Stimulated activated CD8-positive, alpha-beta memory T cell treated with anti-CD3 and anti-CD28 coated beads, Interleukin-12 subunit alpha, Interleukin-12 subunit beta, amount 100 ng/mL, for 1 hour (primary cell): ENCODE data around the gene CIT.

Experiments used
- DNase-seq: peaks from one replicate; pipeline ENCODE4 v3.0.0-alpha.2; 2020; ENCODE audit warnings: low read depth

The CIT gene

DNA sequence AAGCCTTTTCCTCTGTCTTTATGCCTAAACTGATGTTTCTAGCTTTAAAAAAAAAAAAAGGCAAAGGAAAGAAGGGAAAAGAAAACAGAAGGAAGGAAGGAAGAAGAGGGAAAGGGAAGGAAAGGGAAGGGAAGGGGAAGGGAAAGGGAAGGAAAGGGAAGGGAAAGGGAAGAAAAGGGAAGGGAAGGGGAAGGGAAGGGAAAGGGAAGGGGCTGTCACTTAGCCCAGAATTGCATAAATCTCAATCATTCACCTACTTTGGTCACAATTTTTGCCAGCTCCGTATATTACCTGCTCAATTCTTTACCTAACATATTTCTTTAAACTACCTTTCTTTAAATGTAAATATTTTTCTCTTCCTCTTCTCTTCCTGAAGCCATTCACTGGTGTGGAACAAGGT lies 26.8 kb downstream of the CIT start:
- DNase-seq = no peak

DNA sequence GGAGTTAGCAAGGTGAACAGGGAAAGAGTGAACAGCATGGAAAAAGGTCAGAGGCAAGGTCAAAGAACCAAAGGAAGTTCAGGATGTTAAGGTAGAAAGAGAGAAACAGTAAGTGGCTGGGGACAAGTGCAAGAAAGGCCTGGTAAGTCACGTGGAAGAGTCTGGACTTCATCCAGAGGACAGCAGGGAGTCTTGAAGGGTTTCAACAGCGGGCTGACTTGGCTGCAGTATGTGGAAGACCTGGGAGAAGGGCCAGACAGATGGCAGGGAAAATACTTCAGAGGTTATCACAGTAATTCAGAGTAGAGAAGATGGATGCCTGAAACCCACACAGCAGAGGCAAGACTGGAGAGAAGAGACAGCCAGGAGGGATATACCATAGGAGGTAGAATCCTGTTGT lies 34.0 kb downstream of the CIT start:
- DNase-seq = no peak

DNA sequence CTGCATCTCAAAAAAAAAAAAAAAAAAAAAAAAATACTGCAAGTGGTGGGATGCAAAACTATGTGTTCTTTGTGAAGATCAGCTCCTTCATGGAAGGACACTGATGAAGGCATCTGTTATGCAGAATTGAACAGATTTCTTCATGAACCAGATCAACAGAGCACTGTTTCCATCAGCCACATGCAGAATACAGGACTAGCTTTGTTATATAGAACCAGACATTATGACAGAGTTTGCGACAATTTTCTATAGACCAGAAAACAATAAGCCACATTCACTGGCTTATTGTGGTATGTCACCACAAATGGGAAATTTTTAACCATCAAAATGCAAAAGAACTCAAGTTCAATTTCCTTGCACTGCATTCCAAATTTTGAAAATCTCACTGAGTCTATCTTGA lies 34.7 kb downstream of the CIT start:
- no peak for DNase-seq

DNA sequence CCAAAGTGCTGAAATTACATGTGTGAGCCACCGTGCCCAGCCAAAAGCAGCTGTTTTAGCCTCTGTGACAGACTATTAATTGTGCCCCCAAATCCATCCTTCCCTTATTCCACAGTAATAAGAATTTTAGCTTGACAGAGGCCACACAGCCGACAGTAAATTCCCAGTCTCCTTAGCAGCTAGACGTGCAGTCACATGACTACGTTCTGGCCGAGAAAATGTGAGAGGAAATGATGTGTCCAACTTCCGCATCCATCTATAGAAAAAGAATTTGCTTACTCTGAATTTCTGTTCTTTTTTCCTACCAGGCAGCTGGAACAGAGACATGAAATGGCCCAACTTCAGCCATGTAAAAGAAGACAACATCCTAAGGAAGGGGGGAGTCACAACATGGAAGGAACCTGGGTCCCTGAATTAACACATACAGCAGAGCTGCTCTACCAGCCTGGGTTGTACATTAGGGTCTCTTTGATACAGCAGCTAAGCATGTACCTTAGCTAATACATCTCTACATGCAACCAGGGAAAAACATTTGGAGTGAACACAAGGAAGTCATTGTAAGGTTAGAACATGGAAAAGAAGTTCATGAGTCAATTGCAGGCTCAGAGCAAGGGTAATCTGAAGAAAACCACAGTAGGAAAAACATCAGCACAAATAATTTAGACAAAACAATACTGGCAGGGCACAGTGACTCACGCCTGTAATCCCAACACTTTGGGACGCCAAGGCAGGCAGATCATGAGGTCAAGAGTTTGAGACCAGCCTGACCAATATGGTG lies 35.5 kb downstream of the CIT start:
- DNase-seq = no peak

DNA sequence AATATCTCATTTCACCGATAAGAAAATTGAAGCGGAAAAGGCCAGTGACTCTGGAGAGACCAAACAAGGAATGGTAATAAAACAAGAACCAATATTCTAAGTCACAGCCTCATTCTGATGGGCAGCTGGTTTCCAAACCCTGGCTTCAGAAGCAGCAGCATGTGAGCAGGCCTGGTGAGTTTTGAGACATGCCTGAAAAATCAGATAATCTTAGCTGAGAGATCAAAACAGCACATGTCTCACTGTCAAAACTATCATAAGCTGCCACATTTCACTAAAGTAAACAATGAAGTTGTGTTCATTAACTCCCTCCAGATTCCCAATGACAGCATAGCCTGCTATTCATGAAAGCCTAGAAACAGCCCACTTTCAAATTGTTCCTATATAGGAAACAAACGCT lies 36.5 kb downstream of the CIT start:
- no peak for DNase-seq

DNA sequence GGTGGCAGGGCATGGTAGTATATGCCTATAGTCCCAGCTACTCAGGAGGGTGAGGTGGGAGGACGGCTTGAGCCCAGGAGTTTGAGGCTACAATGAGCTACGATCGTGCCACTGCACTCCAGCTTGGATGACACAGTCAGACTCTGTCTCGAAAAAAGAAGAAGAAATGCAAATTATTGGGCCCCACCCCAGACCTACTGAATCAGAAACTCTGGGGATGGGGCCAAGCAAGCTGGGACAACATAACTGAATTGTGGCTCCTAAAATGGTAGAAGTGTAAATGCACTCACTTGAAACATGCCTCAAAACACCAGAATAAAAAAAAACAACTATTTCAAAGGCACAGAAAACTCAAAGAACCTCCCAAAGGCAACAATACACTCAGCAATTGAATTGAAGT lies 37.0 kb downstream of the CIT start:
- DNase-seq = no peak

DNA sequence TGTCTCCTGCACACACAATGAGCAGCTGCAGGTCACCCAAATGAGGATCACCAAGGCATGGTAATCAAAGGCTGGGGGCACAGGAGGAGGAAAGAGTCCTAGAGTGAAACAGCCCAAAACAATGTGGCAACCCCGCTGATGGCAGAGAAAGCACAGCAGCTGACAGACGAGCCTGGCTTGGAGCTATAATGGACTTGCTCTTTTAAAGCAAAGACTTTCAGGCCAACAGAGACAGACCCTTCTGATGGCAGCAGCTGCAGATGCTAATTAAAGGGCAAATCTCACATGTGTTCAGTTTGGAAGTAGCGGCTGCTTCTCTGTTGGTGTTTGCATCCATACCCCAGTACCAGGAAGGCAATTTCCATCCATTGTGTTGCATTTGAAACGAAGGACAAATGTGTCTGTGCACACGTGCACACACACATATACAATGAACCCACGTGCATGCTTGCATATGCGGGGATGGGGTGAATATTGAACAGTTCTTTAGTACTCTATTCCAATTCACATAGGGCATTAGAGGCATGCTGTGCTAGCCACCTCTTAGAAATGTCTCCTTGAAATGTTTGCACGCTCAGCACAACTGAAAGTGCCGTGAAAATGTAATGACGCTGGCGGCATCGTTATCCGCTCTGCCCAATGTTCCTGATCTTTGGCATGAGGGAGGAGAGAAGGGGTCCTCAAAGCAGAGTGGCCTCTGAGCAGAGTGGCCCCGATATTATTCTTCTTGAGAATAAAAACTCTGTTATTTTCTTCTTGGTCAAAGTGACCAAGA lies 38.1 kb downstream of the CIT start:
- no peak for DNase-seq

DNA sequence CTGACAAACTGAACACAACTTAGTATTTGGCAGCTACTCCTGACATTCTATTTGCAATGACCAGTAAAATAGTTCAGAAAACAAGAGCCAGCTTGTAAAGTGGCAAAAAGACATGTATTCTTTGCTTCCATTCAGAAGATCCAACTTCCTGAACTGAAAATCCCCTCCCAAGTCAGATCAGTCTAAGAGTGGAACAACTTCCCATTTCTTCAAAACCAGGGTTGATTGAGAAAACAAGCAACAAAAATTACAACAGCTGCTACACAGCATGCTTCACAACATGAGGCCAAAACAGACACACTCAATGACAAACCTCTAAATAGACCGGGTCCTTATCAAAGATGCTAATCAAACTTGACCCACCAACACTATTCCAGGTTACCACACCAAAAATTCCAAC lies 40.3 kb downstream of the CIT start:
- no peak for DNase-seq

DNA sequence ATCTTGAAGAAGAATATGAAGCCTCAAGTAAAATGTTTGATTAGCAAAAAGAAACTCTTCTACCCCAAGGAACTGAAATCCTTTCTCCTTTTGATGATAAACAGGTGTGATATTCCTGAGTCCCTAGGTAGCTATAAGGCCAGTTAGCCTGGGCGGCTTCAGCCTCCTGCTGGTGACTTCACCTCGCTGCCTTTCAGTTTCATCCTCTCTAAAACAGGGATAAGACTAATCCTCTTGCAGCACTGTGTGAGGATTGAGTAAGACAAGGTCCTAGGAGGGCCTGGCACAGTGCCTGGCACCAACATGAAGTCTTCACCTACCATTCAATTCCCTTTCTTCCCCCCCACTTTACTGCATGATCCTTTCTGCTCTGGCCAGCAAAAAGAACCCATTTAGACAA lies 42.1 kb downstream of the CIT start:
- no peak for DNase-seq

DNA sequence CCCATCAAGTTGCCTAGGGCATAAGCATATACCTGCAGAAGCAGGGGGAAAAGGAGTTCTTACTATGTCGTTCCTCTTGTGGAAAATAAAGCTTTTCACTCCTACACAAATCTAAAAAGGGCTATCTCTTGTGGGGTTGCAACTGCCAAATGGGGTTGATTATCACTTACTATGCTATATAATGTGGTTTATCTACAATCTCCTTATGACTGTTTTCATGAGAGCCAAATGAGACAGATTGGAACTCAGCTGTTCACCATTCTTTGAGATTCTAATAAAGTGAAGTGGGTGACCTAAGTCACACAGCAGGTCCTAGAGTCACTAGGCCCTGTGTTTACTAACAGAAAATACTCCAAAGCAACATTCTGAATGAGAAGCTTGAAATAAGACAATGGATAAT lies 47.7 kb downstream of the CIT start:
- DNase-seq = no peak

DNA sequence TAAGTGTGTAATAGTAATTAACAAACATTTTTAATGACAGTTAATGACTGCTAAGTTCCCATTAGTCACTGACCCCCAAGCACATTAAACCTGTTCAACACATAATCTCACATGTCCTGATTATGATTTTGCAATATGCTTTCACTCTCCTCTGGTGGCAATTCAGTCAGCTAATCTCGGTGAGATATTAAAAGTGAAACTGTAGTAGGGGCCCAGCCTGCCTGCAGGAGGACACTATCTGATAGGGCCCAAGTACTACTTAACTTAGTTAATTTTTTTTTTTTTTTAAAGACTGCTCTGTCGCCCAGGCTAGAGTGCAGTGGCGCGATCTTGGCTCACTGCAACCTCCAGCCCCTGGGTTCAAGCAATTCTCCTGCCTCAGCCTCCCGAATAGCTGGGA lies 48.8 kb downstream of the CIT start:
- DNase-seq = no peak

DNA sequence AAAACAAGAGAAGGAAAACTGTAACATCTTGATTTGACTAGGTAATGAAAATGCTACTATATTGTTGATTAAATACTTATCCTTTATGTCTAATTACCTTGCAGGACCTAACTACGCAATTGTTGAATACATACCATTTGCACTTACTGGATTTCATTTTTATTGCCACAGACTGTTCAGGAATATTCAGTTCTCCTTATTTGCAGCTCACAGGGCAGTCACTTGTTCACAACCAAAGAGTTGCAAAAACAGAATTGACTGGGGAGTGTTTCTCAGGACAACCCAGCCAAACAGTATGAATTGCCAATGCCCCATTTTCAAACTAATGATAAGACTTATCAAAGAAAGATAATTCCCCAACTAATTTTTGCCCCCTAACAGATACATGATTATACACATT lies 49.4 kb downstream of the CIT start:
- no peak for DNase-seq

DNA sequence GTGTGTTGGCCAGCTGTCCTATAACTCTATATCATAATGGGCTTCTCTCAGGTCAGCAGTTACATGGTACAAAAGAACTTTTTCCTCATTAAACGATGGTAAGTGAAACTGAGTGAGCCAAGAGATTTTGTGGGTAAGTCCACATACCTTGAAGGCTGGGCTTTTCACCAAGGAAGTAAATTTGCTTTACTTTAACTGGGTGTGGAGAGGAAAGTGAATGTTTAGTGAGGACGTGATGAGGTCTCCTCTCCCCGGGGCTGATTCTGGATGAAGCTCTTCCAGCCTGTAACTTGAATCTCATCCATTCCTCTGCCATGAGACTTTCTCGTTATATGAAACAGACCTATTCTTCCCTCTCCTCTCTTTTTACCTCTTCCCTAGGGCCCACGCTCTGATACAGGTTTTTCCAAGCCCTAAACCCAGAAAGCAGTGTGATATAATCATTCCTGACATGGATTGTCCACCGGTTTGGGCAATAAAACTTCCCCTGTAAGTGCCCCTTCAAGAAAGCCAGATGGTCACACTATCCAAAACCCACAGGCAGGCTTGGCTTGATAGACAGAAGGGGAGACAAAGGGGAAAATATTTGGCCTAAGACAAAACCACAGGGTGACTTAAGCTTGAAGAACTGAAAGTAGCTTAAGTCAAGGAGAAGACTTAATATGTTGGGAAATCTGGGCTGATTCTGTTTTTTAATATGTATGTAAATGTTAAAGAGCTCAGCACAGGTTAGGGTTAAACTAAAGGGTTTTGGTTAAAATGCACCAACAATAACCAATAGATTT lies 50.3 kb downstream of the CIT start:
- DNase-seq = no peak

DNA sequence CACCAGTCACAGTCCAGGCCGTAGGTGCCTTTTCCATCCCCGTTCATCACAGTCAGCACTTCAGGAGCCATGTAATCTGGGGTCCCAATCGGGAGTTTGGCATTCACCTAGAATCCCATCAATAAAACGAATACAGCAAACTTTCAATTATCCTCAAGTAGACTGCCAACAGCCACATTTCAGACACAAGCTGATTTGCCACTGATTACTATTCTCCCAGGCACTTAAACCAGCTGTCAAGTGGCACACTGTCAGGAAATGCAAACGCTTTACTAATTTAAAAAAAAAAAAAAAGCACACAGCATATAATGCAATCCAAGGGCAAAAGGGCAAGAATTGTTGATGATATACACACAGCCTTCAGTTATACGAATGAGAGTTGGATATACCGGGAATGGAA lies 51.9 kb downstream of the CIT start:
- DNase-seq = no peak

DNA sequence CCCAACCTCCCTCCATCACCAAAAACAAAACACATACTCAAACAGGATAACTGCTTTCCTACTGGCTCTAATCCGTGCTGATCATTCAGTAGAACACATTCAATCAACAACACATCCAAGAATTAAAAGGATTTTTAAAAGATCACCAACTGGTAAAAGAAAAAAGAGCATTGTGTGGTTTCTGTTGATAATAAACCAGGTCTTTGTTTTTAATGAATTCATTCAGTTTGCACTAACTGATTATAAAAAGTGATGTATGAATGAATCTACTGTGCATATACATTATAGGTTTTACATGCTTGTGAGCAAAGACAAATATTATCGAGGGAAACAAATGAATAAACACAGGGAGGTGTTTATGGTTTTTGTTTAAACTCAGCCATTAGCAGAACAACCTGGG lies 55.1 kb downstream of the CIT start:
- DNase-seq = no peak

DNA sequence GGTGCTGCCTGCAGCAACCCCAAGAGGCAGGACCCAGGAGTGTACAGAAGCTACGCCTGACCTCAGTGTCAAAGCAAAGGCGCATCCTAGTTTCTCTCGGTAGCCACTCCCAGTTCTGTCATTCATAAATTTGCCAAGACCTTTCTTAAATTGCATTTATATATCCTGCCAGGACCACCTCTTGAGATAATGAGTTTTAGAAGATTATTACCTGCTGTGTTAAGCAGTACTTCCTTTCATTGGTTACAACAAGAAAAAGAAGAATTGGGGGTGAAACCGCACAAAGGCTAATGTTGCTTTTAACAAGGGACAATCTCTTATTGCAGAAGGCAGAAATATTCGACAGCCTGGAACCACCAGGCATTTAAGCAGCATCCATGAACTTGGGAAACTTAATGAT lies 57.8 kb downstream of the CIT start:
- DNase-seq = no peak

DNA sequence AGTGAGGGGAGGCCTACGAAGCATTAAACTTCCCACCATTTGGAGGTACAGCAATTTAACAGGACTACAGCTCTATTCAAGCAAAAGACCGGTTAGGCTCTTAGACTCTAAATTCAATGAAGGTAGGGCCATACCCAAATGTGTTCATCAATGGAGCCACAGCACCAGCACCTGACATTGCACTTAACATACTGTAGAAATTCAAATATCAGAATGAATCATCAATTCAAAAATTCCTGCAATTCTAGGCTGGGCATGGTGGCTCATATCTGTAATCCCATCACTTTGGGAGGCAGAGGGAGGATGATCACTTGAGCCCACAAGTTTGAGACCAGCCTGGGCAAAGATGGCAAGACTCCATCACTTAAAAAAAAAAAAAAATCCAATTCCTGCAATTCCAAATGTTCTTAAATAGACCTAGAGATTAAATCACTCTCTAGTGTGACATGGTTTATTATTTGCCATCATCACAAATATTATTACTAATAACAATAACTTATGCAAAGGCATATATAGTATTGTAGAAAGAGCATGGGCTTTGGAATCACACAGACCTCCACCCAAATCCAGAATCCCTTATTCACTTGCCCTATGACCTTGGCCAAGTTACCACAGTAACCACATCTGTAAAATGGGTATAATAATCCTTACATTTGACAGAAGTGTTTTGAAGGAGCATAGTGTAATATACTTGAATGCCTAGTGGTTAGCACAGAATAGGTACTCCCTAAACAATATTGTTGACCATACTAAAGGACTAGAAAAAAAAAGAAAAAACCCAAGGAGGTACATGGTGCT lies 59.4 kb downstream of the CIT start:
- no peak for DNase-seq

DNA sequence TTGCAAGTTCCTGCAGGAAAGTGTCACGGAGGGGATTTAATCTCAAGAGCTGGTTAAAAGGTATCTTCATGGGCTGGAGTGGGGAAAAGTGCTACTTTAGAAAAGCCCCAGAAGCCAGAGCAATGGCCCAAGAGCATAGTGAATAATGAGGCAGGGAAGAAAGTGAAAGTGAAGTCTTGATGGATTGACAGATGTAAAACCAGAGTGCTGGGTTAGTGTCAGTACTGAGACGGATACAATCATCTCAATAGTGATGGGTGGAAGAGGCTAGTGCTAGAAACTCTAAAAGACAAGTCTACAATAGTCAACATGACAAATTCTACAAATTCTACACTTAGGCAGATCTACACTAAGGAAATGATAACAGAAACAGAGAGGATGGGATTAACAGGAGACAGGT lies 68.1 kb downstream of the CIT start:
- no peak for DNase-seq

DNA sequence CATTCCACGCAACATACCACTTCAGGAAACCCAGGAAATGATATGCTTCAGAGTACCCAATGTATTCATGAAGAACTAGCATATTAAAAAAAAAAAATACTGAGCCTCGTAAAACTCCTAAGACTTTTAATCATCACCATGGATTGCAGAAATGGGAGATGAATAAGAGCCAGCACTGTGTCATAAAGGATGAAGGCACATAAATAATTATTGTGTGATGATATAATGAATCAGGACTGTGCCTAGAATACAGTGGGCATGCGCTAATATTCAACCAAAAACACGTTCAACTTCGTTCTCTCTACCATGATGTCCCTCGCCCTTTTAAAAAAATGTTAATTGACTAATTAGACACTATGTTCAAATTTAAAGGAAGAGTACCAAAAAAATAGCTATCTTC lies 68.7 kb downstream of the CIT start:
- DNase-seq = no peak

DNA sequence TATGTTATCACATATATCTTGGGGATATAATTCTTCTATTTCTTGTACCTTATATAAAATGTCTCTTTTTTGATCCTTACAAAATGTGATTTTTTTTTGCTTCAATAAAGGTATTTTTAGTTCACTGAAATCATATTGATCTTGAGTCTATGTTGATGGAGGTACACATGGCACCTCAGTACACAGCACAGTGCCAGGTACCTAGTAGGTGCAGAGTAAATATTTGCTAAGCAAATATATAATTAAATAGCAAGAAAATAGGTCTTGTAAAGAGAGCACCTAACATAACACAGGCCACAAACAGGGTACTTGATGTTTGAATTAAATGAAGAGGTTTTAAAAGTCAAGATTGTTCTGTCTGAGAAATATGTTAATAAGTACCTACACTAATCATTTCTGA lies 69.7 kb downstream of the CIT start:
- DNase-seq = no peak

DNA sequence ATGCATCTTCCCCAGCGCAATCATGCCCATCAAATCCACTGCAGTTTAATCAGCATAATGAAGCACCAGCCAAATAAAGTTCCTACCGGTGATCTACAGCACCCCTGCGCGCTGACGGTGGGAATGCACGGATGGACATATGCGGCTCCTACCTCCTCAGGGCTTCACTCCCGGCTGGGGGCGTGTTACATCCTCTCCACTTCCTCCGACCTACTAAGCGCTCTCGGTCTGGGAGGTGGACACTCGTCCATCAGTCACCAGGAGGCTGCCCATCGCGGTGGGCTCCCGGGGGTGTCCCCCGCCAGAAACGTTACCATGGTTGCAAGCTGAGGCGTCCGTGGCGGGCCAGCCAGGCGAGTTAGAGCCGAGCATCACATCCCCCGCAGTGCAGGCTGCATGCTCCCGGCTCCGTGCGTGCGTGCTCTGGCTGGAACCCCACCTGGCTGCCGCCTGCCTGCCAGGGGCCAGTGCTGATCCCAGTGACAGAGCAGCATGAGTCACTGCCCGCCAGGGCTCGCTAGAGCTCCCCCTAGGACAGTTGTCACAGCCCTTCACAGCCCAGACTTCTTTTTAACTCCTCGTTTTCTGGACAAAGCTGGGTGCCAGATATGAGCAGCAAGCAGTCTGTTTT lies 73.0 kb downstream of the CIT start:
- no peak for DNase-seq

DNA sequence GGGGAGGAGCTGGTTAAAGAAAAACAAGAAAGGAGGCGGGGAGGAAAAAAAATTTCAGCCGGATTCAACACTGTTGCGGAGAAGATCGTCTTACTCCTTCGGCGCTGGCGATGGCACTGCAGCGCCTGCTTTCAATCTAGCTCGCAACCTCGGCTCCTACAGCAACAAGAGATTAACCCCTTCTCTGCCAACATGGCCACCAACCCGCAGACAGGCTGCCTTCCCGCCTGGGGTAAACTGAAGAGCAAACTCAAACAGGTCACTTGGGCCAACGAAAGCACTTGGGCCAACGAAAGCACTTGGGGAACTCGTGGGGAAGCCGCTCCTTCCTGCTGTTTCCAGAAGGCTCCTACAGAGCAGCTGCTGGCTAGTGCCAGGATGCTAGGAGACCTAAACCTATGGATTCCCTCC lies 73.7 kb downstream of the CIT start:
- no peak for DNase-seq
